WTC11 (cell line): ENCODE measurements around the gene RIPOR2.

Experiments used
- ATF3 ChIP-seq: sonication (generic); formaldehyde crosslinking; conservative IDR thresholded peaks from 2 replicates; pipeline ENCODE4 v1.8.1; 2022; ENCODE audit warnings: mild to moderate bottlenecking, missing genetic modification reagents
- CTCF ChIP-seq: fragments of 200-600 bp; IDR thresholded peaks from 2 replicates; pipeline ENCODE4 v1.8.0; 2022; ENCODE audit warnings: antibody characterized with exemption
- E2F4 ChIP-seq: sonication (generic); formaldehyde crosslinking; IDR thresholded peaks from 2 replicates; pipeline ENCODE4 v1.8.1; 2022; ENCODE audit warnings: low read depth, mild to moderate bottlenecking, moderate library complexity, missing genetic modification reagents, borderline replicate concordance
- MAX ChIP-seq: sonication (generic); formaldehyde crosslinking; IDR thresholded peaks from 2 replicates; pipeline ENCODE4 v1.8.0; 2022; ENCODE audit warnings: mild to moderate bottlenecking, missing genetic modification reagents
- MYBL2 ChIP-seq: sonication (generic); formaldehyde crosslinking; IDR thresholded peaks from 2 replicates; pipeline ENCODE4 v1.8.1; 2023; ENCODE audit warnings: mild to moderate bottlenecking, moderate library complexity, missing genetic modification reagents

- TF ChIP-seq CTCF (no peak), MAX (no peak), E2F4 (CRISPR knock-in tag) (no peak), MYBL2 (CRISPR knock-in tag) (no peak), ATF3 (CRISPR knock-in tag) (no peak)
Measured at GRCh38 chr6:24844903-24845302, 90.9 kb downstream of the RIPOR2 start.
